Upper lobe of left lung (tissue), 4 donors: ENCODE data around the gene PI4K2A.

Source experiments
- CTCF ChIP-seq, 6 experiments: fragments of 450-650 bp in 4 of 6; fragments of 200-600 bp in 2 of 6; sonication (generic) in 2 of 6; IDR thresholded peaks; one replicate each; pipeline ENCODE4 v1.5.1; 2016 to 2019; ENCODE audit warnings: antibody characterized with exemption in 6 of 6
- POLR2A ChIP-seq, 4 donors: fragments of 450-650 bp; IDR thresholded peaks; one replicate each; pipeline ENCODE4 v1.5.1; 2016 to 2017; ENCODE audit warnings: antibody characterized with exemption in 4 of 4, mild to moderate bottlenecking in 2 of 4
- POLR2AphosphoS5 ChIP-seq, 2 donors: sonication (generic); formaldehyde crosslinking; IDR thresholded peaks; one replicate each; pipeline ENCODE4 v1.5.1; 2017; ENCODE audit warnings: antibody characterized with exemption in 2 of 2

DNA sequence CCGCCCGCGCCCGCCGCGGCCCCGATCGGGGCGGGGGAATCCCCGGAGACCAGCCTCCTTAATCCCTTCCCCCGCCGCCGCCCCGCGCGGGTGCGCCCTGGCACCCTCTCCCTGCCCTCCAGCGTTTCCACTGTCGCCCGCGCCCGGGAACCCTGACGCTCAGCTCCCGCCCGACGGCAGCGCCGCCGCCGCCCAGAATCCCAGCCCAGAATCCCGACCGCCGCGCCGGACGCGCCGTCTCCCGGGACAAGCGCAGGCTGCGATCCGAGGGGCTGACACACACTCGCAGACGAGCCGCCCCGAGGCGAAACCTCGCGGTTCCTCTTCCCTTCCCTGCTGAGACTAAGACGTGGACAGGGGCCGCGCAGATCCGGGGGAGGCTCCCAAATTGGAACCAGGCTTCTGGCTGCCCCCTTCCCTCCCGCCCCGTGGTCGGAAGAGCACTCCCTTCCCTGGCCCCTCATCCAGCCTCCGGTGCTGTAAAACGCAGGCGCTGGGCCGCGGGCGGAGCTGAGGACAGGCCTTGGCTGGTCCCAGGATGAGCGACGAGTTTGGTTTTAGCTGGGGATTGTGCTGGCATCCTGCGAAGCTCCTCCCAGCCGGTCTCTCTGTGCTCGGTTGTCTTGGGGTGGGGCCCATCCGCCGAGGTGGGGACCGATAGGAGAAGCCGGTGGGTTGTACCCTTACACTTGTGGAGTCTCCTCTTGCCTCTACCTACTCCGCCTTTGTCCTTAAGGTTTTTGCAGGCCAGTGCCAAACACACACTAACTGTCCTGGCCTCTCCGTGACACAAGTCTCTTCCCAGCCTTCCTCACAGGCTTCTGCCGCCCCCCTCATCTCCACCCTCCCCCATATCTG is 74.2 kb downstream of the PI4K2A start:
- TF ChIP-seq CTCF (IDR thresholded peaks at IDR 0.05), result no peak
- TF ChIP-seq POLR2A (IDR thresholded peaks at IDR 0.05), result peak in 3 of 4 donors; percentile 34 to 72 (median 37)
- peak; percentile 39 to 46 for TF ChIP-seq POLR2AphosphoS5 (IDR thresholded peaks at IDR 0.05)
